Transverse colon (tissue), 4 donors: Measurements from ENCODE around the gene ABAT.

Source experiments
- CTCF ChIP-seq, 5 experiments: fragments of 200-600 bp in 3 of 5; fragments of 450-650 bp in 2 of 5; sonication (generic) in 3 of 5; IDR thresholded peaks; 1 replicate in 2 of 5; 2 replicates in 3 of 5; pipeline ENCODE4 v1.5.1; 2016 to 2017; ENCODE audit warnings: antibody characterized with exemption in 5 of 5, inconsistent platforms in 3 of 5, mild to moderate bottlenecking in 2 of 5, moderate library complexity in 1 of 5
- EP300 ChIP-seq: sonication (generic); formaldehyde crosslinking; IDR thresholded peaks from one replicate; pipeline ENCODE4 v1.6.1; 2017; ENCODE audit warnings: antibody characterized with exemption, low read depth
- POLR2A ChIP-seq: fragments of 450-650 bp; IDR thresholded peaks from one replicate; pipeline ENCODE4 v1.6.1; 2016; ENCODE audit warnings: antibody characterized with exemption, mild to moderate bottlenecking, moderate library complexity
- POLR2AphosphoS5 ChIP-seq, 3 donors: sonication (generic); formaldehyde crosslinking; IDR thresholded peaks; one replicate each; pipeline ENCODE4 v1.6.1; 2016; ENCODE audit warnings: antibody characterized with exemption in 3 of 3

DNA sequence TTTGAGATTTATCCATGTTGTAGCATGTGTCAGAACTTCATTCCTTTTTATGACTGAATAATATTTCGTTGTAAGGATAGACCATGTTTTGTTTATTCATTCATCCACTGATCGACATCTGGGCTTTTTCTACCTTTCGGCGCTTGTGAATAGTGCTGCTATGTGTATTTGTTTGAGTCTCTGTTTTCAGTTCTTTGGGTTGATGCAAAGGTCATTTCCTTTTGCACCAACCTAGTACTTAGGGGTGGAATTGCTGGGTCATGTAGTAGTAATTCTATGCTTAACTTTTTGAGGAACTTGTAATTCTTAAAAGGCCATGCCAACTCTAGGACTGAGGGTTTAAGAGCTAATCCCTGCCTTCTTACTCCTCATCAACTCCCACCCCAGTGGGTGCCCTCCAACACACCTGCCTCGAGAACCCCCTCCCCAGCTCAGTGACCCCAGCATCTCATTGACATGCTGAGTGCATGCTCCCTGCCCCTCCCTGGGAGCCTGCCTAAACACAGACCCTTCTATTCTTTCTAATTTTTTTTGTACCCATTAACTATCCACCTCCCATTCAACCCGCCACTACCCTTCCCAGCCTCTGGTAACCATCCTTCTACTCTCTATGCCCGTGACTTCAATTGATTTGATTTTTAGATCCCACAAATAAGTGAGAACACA, 51.2 kb downstream of the ABAT start:
- TF ChIP-seq EP300 (no peak), POLR2AphosphoS5 (IDR thresholded peaks at IDR 0.05) (no peak), POLR2A (no peak), CTCF (IDR thresholded peaks at IDR 0.05) (no peak)
